OCI-LY3 (cell line): ENCODE results near the gene DIO3.

ENCODE experiments used
- H2AFZ ChIP-seq: fragments of 200-600, 300-600 bp; shearing (Covaris generic); 2 replicates; pipeline ENCODE4 v1.6.0; 2014; ENCODE audit warnings: antibody characterized with exemption, low read depth, low read length
- H3K27ac ChIP-seq: fragments of 200-600, 300-600 bp; sonication (generic); 2 replicates; pipeline ENCODE4 v1.5.1; 2014; ENCODE audit warnings: mild to moderate bottlenecking, low read length, moderate library complexity, mixed read lengths
- H3K27me3 ChIP-seq: fragments of 200-600, 300-600 bp; sonication (generic); 2 replicates; pipeline ENCODE4 v1.6.1; 2014; ENCODE audit warnings: low read depth, low read length, mixed read lengths
- H3K36me3 ChIP-seq: fragments of 200-600, 300-600 bp; sonication (generic); replicated peaks from 2 replicates; pipeline ENCODE3; 2014; ENCODE audit warnings: low read depth, low read length, mixed read lengths
- H3K4me1 ChIP-seq: fragments of 300-600, 200-600 bp; sonication (generic); 2 replicates; pipeline ENCODE4 v1.6.1; 2014; ENCODE audit warnings: low read length, mixed read lengths
- H3K4me2 ChIP-seq: fragments of 200-600, 300-600 bp; sonication (generic); 2 replicates; pipeline ENCODE4 v1.6.1; 2014; ENCODE audit warnings: low read length, mixed read lengths
- H3K4me3 ChIP-seq: fragments of 300-600, 200-600 bp; sonication (generic); 2 replicates; pipeline ENCODE4 v1.5.1; 2014; ENCODE audit warnings: antibody characterized with exemption, mild to moderate bottlenecking, low read length, moderate library complexity
- H3K79me2 ChIP-seq: fragments of 300-600, 200-600 bp; shearing (Covaris generic); 2 replicates; pipeline ENCODE4 v1.6.1; 2014; ENCODE audit warnings: mild to moderate bottlenecking, low read length, mixed read lengths
- H3K9ac ChIP-seq: fragments of 300-600, 200-600 bp; shearing (Covaris generic); 2 replicates; pipeline ENCODE4 v1.6.0; 2014; ENCODE audit warnings: mild to moderate bottlenecking, low read length, moderate library complexity
- H3K9me3 ChIP-seq: fragments of 200-600, 300-600 bp; shearing (Covaris generic); 2 replicates; pipeline ENCODE4 v1.6.1; 2014; ENCODE audit warnings: low read length, mixed read lengths; ENCODE audit not compliant: insufficient read depth
- H4K20me1 ChIP-seq: fragments of 200-600, 300-600 bp; sonication (generic); 2 replicates; pipeline ENCODE4 v1.6.1; 2016; ENCODE audit warnings: low read length, mixed read lengths; ENCODE audit not compliant: insufficient read depth
- EZH2phosphoT487 ChIP-seq: fragments of 200-600 bp; shearing (Covaris generic); IDR thresholded peaks from 2 replicates; pipeline ENCODE4 v1.6.1; 2018; ENCODE audit warnings: antibody characterized with exemption, mixed run types, low read depth
- TF ChIP-seq, protein P1 (sequence below): fragments of 200-600, 300-600 bp; sonication (generic); IDR thresholded peaks from 2 replicates; pipeline ENCODE4 v1.5.1; 2014; ENCODE audit warnings: antibody characterized with exemption, low read length, low read depth

Gene DIO3

DNA sequence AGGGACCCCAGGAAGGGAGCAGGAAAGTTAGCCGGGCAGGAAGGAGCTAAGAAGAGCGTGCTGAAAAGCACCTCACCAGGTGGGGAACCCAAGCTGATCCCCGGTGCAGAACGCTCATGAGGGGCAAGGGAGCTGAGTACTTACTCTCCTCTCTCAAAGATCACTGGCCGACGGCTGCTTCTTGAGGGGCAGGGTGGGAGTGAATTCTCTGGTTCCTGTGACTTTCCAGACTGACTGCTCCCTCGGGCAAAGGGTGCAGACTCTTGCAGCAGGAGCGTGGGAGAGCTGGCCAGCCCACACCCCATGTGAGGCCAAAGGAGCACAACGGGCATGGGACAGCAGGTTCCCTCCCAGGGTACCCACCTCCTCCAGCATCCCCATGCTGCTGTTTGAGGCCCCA, 44.9 kb upstream of the DIO3 start:
- Histone ChIP-seq H3K79me2 (no peaks in the 10 kb centered on the region), H3K27ac (no peak overlapping the region), H3K4me2 (no peak overlapping the region), H3K4me3 (no peak overlapping the region), H2AFZ (no peak overlapping the region), H3K27me3 (no peaks in the 10 kb centered on the region), H4K20me1 (no peaks in the 10 kb centered on the region), H3K9me3 (no peaks in the 10 kb centered on the region), H3K36me3 (no peaks in the 10 kb centered on the region), H3K4me1 (no peaks in the 10 kb centered on the region), H3K9ac (no peak overlapping the region)
- TF ChIP-seq, protein P1, sequence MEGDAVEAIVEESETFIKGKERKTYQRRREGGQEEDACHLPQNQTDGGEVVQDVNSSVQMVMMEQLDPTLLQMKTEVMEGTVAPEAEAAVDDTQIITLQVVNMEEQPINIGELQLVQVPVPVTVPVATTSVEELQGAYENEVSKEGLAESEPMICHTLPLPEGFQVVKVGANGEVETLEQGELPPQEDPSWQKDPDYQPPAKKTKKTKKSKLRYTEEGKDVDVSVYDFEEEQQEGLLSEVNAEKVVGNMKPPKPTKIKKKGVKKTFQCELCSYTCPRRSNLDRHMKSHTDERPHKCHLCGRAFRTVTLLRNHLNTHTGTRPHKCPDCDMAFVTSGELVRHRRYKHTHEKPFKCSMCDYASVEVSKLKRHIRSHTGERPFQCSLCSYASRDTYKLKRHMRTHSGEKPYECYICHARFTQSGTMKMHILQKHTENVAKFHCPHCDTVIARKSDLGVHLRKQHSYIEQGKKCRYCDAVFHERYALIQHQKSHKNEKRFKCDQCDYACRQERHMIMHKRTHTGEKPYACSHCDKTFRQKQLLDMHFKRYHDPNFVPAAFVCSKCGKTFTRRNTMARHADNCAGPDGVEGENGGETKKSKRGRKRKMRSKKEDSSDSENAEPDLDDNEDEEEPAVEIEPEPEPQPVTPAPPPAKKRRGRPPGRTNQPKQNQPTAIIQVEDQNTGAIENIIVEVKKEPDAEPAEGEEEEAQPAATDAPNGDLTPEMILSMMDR: no peak
- TF ChIP-seq EZH2phosphoT487: no peak

DNA sequence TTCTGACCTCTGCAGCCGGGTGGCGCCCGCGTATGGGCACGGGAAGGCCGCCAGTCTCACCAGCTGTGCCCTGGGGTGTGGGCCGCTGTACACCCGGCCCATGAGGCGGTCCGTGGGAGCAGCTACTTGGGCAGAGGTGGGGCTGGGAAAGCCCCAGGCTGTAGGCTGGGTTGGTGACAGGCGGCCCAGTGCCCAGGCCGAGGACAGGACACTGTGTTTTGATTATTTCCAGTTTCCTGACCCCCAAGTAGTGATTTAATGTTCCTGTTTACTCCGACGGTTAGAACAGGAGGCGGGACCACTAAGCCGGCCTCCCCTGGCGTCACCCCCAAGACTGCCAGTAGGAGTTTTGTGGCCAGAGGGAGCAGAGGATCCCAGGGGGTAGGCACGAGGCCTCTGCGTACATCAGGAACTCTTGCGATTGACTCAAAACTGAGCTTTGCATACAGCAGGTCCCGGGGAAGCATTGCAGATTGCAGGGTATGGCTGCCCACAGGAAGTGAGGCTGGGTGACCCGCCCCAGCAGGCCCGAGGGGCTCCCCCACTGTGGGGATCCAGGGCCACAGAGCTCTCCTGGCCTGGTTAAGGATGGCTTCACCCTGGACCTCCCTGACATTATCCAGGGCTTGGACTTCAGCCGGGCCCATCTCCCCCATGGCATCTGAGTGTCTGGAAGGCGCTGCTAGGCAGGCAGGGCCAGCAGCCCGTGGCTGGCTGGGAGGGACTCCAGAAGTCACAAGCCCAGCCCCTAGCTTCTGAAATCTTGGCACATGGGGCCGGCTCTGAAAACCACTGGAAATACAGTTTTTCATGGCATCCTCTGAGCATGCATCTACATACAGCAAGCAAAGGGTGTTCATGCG, 42.5 kb upstream of the DIO3 start:
- no peaks in the 10 kb centered on the region for H3K36me3 ChIP-seq
- no peak for TF ChIP-seq EZH2phosphoT487
- TF ChIP-seq, protein P1: no peak
- H3K79me2 ChIP-seq: no peaks in the 10 kb centered on the region
- H3K4me3 ChIP-seq: no peak overlapping the region
- H2AFZ ChIP-seq: no peak overlapping the region
- H3K27me3 ChIP-seq: no peaks in the 10 kb centered on the region
- H3K9ac ChIP-seq: no peak overlapping the region
- H3K4me2 ChIP-seq: no peak overlapping the region
- H3K27ac ChIP-seq: no peak overlapping the region
- no peaks in the 10 kb centered on the region for H3K9me3 ChIP-seq
- H3K4me1 ChIP-seq: no peaks in the 10 kb centered on the region
- no peaks in the 10 kb centered on the region for H4K20me1 ChIP-seq

DNA sequence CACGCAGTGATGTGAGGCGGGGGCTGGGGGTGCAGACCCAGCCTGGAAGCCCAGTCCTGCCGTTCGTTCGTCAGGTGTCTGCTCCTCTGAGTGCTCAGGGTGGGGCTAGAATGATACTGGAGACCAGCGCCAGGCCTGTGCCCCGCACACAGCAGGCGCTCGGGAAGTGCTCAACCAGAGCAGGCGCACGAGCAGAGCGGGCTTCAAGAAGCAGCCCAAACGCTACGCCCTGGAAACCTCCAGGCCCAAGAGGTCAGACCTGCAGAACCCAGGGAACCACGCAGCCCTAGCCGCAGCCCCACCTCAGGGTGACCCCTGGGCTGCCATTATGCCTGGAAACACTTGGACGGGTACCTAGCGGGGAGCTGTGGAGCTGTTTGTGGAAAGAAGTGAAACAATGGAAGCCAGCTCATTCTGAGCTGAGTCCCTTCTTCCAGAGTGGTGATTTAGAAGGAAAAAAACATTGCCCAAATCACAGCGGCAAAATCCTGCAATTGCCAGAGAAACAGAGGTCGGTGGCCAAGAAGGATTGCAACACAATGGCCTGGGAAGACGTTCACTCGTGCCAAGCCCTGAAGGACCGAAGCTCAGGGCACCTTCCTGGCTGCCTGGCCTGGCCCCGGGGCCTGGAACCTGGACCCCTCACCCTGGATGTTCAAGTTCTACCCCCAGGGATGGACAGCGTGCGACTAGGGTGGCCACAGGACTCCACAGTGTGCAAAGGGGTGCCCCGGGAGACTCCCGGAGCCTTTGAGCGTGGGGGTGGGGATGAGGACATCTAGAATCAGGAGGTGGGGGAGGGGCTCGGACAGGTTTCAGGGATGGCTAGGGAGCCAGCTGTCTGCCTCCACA, 40.4 kb upstream of the DIO3 start:
- H3K79me2 ChIP-seq: no peaks in the 10 kb centered on the region
- H3K9me3 ChIP-seq: no peaks in the 10 kb centered on the region
- H3K9ac ChIP-seq: no peak overlapping the region
- no peak overlapping the region for H3K27ac ChIP-seq
- no peaks in the 10 kb centered on the region for H3K36me3 ChIP-seq
- no peaks in the 10 kb centered on the region for H4K20me1 ChIP-seq
- H3K4me1 ChIP-seq: no peaks in the 10 kb centered on the region
- TF ChIP-seq, protein P1: no peak
- no peak for TF ChIP-seq EZH2phosphoT487
- no peak overlapping the region for H3K4me2 ChIP-seq
- H2AFZ ChIP-seq: no peak overlapping the region
- H3K27me3 ChIP-seq: no peaks in the 10 kb centered on the region
- no peak overlapping the region for H3K4me3 ChIP-seq

DNA sequence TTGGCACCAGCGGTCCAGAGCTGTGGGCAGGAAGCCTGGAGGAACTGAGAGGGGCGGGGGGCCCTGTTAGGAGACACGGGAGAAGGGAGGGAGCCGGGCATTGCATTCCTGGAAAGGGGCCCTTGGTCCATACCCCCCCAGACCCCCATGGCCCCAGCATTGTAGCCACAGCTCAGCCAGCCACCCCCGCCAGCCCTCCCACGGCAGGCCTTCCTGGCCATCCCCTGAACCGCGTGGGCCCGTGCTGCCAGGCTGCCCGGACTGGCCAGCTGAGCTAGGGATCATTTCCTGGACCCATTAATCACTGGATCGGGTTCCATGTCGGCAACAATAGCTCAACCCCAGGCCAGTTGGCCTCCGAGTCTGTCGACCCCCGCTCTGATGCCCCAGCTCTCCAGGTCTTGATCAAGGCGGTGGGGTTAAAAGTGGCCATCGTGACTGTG, 39.8 kb upstream of the DIO3 start:
- H3K36me3 ChIP-seq: no peaks in the 10 kb centered on the region
- no peaks in the 10 kb centered on the region for H3K79me2 ChIP-seq
- H3K4me3 ChIP-seq: no peak overlapping the region
- H3K27ac ChIP-seq: no peak overlapping the region
- no peak overlapping the region for H2AFZ ChIP-seq
- H3K9ac ChIP-seq: no peak overlapping the region
- TF ChIP-seq, protein P1: no peak
- TF ChIP-seq EZH2phosphoT487: no peak
- H3K27me3 ChIP-seq: no peaks in the 10 kb centered on the region
- H3K4me2 ChIP-seq: no peak overlapping the region
- no peaks in the 10 kb centered on the region for H4K20me1 ChIP-seq
- H3K9me3 ChIP-seq: no peaks in the 10 kb centered on the region
- H3K4me1 ChIP-seq: no peaks in the 10 kb centered on the region
